ENCODE data around the gene FBLN1. TPM values are rescaled to one million over a fixed set of nuclear protein-coding genes. Genes with fewer than 3 reads are reported as not detected.

The FBLN1 gene
- total RNA-seq, 1 experiment from 2014 or later: 23.4 TPM

DNA sequence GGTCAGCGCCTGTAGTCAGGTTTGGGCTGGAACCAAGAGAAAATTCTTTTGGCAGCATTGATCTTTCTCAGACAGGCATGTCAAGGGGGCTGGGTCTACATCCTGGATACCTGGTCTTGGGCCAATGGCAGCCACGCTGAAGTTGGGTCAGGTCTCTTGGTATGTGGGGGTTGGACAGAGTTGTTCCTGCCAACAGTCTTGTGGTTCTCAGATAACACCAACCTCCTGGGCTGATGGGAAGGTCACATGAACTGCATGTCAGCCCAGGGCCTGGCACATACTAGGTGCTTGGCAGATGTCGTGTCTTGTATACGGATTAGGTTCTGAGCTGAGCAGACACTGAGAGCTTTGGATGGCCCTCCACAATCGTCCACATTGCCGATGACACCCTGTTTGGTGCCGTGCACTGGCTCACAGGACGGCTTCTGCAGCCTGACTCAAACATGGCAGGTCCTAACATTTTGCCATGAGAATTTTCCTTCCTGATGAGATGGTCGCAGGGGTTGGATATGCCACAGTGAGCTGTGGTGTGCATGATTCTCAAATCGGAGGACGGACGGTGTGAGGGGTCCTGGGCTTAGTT lies 42.0 kb downstream of the FBLN1 start:
- ChIA-PET RAD21 (ENCODE audit: low non-redundant PET in 1 of 2, low total read pairs in 2 of 2, uncharacterized antibody in 2 of 2, unreplicated experiment in 2 of 2) (no interaction called here), POLR2A (no interaction called here), CTCF (no interaction called here)
- H3K4me1 ChIP-seq (ENCODE audit: control insufficient read depth in 1 of 2, insufficient read depth in 2 of 2, low read length in 2 of 2): peaks cover 7 to 14% of the 10 kb centered on the region in 2 experiments; a peak in 3 of 4 replicates
- H3K27me3 ChIP-seq (ENCODE audit: insufficient read depth, low read length): no peaks in the 10 kb centered on the region
- BruUV-seq (replicated peaks): no TSS peak
- intact Hi-C loops (cut with micrococcal nuclease): no loop called here
- ATAC-seq (no peak), DNase-seq (ENCODE audit: low read depth, low spot score) (no peak)
- no peaks in the 10 kb centered on the region for H3K36me3 ChIP-seq (ENCODE audit: control insufficient read depth in 1 of 2, insufficient read depth in 2 of 2, low read length in 2 of 2)
- no peak overlapping the region for H3K4me3 ChIP-seq (replicated peaks in 1 of 2; ENCODE audit: low read depth in 1 of 2, low read length in 2 of 2)
- H3K9me3 ChIP-seq (ENCODE audit: control insufficient read depth in 1 of 2, insufficient read depth in 1 of 2, low read depth in 1 of 2, low read length in 2 of 2): no peaks in the 10 kb centered on the region
- no peak overlapping the region for H3K9ac ChIP-seq (ENCODE audit: low read length)
- H3K9me2 ChIP-seq (ENCODE audit: insufficient read depth): no peaks in the 10 kb centered on the region
- H2AFZ ChIP-seq (ENCODE audit: low read depth, low read length, poor library complexity, severe bottlenecking): no peak overlapping the region
- H4K20me1 ChIP-seq (ENCODE audit: insufficient read depth): no peaks in the 10 kb centered on the region
- TF ChIP-seq SP1 (IDR thresholded peaks at IDR 0.05; ENCODE audit: low read depth) (no peak), REST (IDR thresholded peaks at IDR 0.05; ENCODE audit: low read depth) (no peak), POLR2AphosphoS5 (IDR thresholded peaks at IDR 0.05; ENCODE audit: low read depth, low read length) (no peak), POLR2A (IDR thresholded peaks at IDR 0.05; ENCODE audit: borderline replicate concordance, extremely low read depth, insufficient read depth, insufficient read length) (no peak), EZH2 (IDR thresholded peaks at IDR 0.05) (no peak), EGR1 (IDR thresholded peaks at IDR 0.05; ENCODE audit: low read depth) (no peak), EZH2phosphoT487 (IDR thresholded peaks at IDR 0.05; ENCODE audit: borderline replicate concordance) (no peak)
- TF ChIP-seq, protein P1, sequence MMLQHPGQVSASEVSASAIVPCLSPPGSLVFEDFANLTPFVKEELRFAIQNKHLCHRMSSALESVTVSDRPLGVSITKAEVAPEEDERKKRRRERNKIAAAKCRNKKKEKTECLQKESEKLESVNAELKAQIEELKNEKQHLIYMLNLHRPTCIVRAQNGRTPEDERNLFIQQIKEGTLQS (IDR thresholded peaks at IDR 0.05): no peak
- TF ChIP-seq, protein P2, sequence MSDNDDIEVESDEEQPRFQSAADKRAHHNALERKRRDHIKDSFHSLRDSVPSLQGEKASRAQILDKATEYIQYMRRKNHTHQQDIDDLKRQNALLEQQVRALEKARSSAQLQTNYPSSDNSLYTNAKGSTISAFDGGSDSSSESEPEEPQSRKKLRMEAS (IDR thresholded peaks at IDR 0.05): no peak
- H3K4me2 ChIP-seq (ENCODE audit: low read length): no peak overlapping the region
- no peak overlapping the region for H3K27ac ChIP-seq (ENCODE audit: low read depth, low read length)
- no peaks in the 10 kb centered on the region for H3K79me2 ChIP-seq (ENCODE audit: insufficient read depth, low read length)

Data from HCT116 (cell line).